Parathyroid adenoma (tissue), 2 donors: ENCODE measurements around the gene PPIG.
A peak's percentile ranks its signal among the peaks of the same experiment; 100 is the strongest.
"Not testable (repeated sequence)": the region's sequence is repeated elsewhere in the genome, so short reads cannot be mapped to it uniquely, and the experiment has no call there.

Experiments
- H2AFZ ChIP-seq: fragments of 300-600 bp; sonication (generic); one replicate; pipeline ENCODE4 v1.7.0; 2017; ENCODE audit warnings: antibody characterized with exemption, mild to moderate bottlenecking
- H3K27ac ChIP-seq: fragments of 300-600 bp; sonication (generic); one replicate; pipeline ENCODE4 v1.7.0; 2017
- H3K27me3 ChIP-seq: fragments of 300-600 bp; sonication (generic); one replicate; pipeline ENCODE4 v1.7.0; 2017; ENCODE audit warnings: low read length; ENCODE audit not compliant: control insufficient read depth, insufficient read depth
- H3K36me3 ChIP-seq: fragments of 300-600 bp; sonication (generic); one replicate; pipeline ENCODE4 v1.7.0; 2017; ENCODE audit warnings: low read length; ENCODE audit not compliant: control insufficient read depth, insufficient read depth
- H3K4me1 ChIP-seq: fragments of 300-600 bp; sonication (generic); one replicate; pipeline ENCODE4 v1.7.0; 2017; ENCODE audit warnings: control low read depth
- H3K4me2 ChIP-seq: fragments of 300-600 bp; sonication (generic); one replicate; pipeline ENCODE4 v1.7.0; 2017; ENCODE audit warnings: low read length
- H3K4me3 ChIP-seq: fragments of 300-600 bp; sonication (generic); one replicate; pipeline ENCODE4 v1.7.0; 2017; ENCODE audit warnings: low read depth, low read length
- H3K79me2 ChIP-seq: fragments of 300-600 bp; sonication (generic); one replicate; pipeline ENCODE4 v1.7.0; 2017; ENCODE audit warnings: control low read depth
- H3K9ac ChIP-seq: fragments of 300-600 bp; sonication (generic); one replicate; pipeline ENCODE4 v1.7.0; 2017; ENCODE audit warnings: mild to moderate bottlenecking
- H3K9me3 ChIP-seq: fragments of 300-600 bp; sonication (generic); one replicate; pipeline ENCODE4 v1.7.0; 2017; ENCODE audit warnings: low read length; ENCODE audit not compliant: control insufficient read depth
- TF ChIP-seq, protein P1 (sequence below): fragments of 300-600 bp; sonication (generic); IDR thresholded peaks from one replicate; pipeline ENCODE4 v1.7.0; 2017; ENCODE audit warnings: antibody characterized with exemption, mild to moderate bottlenecking
- donor health status: primary hyperparathyroidism.

Gene PPIG

DNA sequence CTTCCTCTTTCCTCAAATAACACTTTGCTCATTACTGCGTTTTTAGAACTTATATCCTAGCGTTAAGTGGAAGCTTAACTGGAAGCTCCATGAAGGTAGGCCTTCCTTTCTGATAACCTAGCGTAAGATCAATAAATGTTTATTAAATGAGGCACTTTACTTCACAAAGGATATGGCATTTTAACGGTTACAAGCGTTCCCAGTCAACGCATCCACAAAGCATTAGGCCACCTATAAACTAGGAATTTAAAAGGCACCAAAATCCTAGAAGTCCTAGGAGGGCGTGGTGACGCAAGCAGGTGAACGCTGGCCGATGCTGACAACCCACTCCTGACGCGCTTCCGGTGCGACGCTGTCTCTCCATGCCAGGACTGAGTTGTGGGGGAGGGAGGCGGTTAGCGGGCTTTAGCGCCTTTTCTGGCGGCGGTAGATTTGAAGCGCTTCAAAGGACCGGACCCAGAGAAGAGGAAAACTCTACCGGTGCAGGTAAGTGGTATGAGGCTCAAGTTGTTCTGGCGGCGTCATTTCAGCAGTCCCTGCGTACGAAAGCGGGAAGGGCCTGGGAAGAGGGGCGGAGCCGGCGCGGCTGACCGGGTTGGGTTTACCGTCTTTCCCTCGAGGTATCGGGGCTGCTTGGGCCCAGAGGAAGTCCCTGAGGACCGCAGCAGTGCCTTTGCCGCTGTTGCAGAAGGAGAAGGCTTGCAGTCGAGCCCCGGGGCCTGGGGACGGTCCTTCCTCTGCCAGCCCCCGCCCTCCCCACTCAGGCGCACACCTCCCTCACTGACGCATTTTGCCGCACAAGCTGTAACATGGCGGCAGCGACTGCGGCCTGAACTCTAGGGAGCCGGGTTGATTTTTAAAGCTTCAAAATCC lies at the start of gene PPIG:
Gene PPIG, plus strand, starts transcription at position 347 of the 873 bp plus-strand sequence. CDS start 19,691 bp downstream, outside the sequence.
- H2AFZ ChIP-seq = peak within 1 kb of the TSS; percentile 96
- peak within 1 kb of the TSS; percentile 84 for H3K9ac ChIP-seq
- no peaks in the 10 kb centered on the region for H3K27me3 ChIP-seq
- peak within 1 kb of the TSS; percentile 68 for H3K4me2 ChIP-seq
- no peaks in the 10 kb centered on the region for H3K36me3 ChIP-seq
- no peaks in the 10 kb centered on the region for H3K9me3 ChIP-seq
- TF ChIP-seq, protein P1, sequence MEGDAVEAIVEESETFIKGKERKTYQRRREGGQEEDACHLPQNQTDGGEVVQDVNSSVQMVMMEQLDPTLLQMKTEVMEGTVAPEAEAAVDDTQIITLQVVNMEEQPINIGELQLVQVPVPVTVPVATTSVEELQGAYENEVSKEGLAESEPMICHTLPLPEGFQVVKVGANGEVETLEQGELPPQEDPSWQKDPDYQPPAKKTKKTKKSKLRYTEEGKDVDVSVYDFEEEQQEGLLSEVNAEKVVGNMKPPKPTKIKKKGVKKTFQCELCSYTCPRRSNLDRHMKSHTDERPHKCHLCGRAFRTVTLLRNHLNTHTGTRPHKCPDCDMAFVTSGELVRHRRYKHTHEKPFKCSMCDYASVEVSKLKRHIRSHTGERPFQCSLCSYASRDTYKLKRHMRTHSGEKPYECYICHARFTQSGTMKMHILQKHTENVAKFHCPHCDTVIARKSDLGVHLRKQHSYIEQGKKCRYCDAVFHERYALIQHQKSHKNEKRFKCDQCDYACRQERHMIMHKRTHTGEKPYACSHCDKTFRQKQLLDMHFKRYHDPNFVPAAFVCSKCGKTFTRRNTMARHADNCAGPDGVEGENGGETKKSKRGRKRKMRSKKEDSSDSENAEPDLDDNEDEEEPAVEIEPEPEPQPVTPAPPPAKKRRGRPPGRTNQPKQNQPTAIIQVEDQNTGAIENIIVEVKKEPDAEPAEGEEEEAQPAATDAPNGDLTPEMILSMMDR = no peak
- peaks cover 42% of the 10 kb centered on the region for H3K79me2 ChIP-seq
- peaks cover 6% of the 10 kb centered on the region for H3K4me1 ChIP-seq
- peak within 1 kb of the TSS; percentile 68 for H3K4me3 ChIP-seq
- H3K27ac ChIP-seq = peak within 1 kb of the TSS; percentile 95

GRCh38 chr2:169539460-169539859 lies 44.7 kb upstream of the PPIG start:
- H3K27ac ChIP-seq, H2AFZ ChIP-seq, H3K27me3 ChIP-seq, H3K9me3 ChIP-seq, H3K9ac ChIP-seq, H3K79me2 ChIP-seq, H3K4me1 ChIP-seq, H3K4me2 ChIP-seq, H3K36me3 ChIP-seq, H3K4me3 ChIP-seq: not testable (repeated sequence)

DNA sequence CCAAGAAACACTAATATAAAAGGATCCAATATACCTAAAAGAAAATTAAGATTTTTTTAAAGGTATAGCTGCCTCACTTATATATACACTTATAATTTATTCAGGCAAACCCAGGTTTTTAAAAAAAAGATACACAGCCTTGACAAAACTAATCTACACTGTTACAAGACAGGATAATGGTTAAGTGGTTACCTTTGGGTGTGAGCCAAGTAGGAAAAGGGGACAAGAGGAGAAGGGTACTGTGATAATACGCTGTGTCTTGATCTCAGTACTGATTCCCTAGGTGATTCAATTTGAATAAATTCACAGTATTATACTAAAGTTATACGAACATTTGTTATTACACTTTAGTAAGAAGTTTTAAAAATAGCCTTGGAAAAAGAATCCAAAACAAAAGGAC lies 44.0 kb upstream of the PPIG start:
- TF ChIP-seq, protein P1 = no peak
- Histone ChIP-seq H3K27me3 (no peaks in the 10 kb centered on the region), H2AFZ (no peak overlapping the region), H3K4me1 (no peaks in the 10 kb centered on the region), H3K4me3 (no peak overlapping the region), H3K36me3 (no peaks in the 10 kb centered on the region), H3K79me2 (no peaks in the 10 kb centered on the region), H3K9me3 (no peaks in the 10 kb centered on the region), H3K27ac (no peak overlapping the region), H3K9ac (no peak overlapping the region), H3K4me2 (no peak overlapping the region)

DNA sequence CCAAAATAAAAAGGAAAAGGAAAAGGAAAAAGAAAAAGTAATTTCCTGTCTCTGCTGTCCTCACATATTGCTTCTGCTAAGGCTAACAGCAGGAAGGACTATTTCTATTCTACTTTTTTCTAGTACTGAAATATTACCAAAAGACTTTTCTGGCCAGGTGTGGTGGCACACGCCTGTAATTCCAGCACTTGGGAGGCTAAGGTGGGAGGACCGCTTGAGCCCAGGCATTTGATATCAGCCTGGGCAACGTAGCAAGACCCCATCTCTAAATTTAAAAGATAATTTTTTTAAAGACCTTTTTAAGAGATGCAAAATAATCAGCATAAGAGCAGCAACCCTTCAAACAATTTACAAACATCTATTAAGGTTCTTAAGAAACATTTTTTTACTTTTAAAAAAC lies 41.7 kb upstream of the PPIG start:
- Histone ChIP-seq H3K4me2 (no peak overlapping the region), H3K79me2 (no peaks in the 10 kb centered on the region), H3K27me3 (no peaks in the 10 kb centered on the region), H3K4me3 (no peak overlapping the region), H3K27ac (no peak overlapping the region), H3K36me3 (no peaks in the 10 kb centered on the region), H3K9ac (no peak overlapping the region), H2AFZ (no peak overlapping the region), H3K9me3 (no peaks in the 10 kb centered on the region), H3K4me1 (no peaks in the 10 kb centered on the region)
- TF ChIP-seq, protein P1 = no peak

DNA sequence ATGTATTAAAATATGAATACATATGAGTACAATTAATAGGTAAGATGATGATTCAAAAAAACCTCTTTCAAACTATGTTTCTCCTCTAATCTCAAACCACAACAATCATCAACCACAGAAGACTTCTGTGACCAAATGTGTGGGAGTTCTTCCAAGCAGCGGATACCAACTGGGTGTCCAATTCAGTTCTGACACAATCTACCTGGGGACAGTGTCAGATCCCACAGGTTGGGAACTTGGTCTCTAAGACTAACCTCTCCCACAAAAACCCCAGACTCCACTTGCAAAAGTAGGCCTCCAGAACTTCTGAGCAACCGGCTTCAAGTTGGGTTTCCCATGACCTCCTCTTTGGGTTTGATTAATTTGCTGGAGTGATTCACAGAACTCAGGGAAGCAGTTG lies 37.4 kb upstream of the PPIG start:
- Histone ChIP-seq H3K4me1 (no peaks in the 10 kb centered on the region), H3K27me3 (no peaks in the 10 kb centered on the region), H3K4me2 (no peak overlapping the region), H2AFZ (no peak overlapping the region), H3K79me2 (no peaks in the 10 kb centered on the region), H3K27ac (no peak overlapping the region), H3K36me3 (no peaks in the 10 kb centered on the region), H3K9me3 (no peaks in the 10 kb centered on the region), H3K9ac (no peak overlapping the region), H3K4me3 (no peak overlapping the region)
- TF ChIP-seq, protein P1 = no peak
